ENCODE measurements around the gene PITPNM2.

DNA sequence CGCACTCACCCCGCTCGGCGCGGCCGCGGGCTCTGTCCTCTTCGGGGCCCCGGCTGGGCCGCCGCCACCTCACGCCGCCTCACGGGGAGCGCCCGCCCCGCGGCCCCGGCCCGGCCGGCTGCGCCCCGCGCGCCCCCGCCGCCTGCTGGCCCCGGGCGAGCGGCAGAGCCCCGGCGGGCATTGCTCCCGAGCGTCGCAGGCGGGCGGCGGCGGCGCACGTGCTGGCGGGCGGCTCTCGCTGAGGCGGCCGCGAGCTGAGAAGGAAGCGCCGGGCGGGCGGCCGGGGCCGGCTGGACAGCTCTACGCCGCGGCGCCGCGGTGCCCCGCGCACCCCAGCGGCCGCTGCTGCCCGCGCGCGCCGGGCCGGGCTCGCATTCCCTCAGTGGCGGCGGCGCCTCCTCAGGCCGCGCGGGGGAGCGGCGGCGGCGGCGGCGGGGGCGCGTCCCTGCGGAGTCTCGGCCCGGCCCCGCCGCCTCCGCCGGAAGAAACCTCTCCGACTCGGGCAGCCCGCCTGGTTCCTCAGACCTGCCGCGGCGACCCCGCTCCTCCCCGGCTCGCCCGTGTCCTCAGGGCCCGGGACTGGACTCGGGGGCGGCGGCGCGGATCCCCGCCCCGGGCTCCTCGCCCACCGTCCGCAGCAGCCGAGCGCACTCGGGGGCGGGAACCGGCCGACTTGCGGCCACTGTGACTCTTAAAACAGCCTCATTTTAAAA lies at the start of gene PITPNM2:
- TF ChIP-seq POLR2AphosphoS5 (IDR thresholded peaks at IDR 0.05; ENCODE audit: borderline replicate concordance, low read depth, low read length) (no peak), EZH2 (IDR thresholded peaks at IDR 0.05) (no peak)

Data from SK-N-MC (cell line).